SK-N-MC (cell line): ENCODE data around the gene LMOD1.
"Not testable (repeated sequence)": the region's sequence is repeated elsewhere in the genome, so short reads cannot be mapped to it uniquely, and the experiment has no call there.

Experiments
- DNase-seq: peaks from one replicate; pipeline ENCODE4 v3.0.0-alpha.2; 2011; ENCODE audit warnings: low read depth, low spot score
- H3K27ac ChIP-seq: fragments of 200-600 bp; sonication (generic); 2 replicates; pipeline ENCODE4 v1.5.1; 2016; ENCODE audit warnings: mixed run types
- H3K36me3 ChIP-seq: fragments of 200-600 bp; sonication (generic); 2 replicates; pipeline ENCODE4 v1.6.1; 2017; ENCODE audit warnings: antibody characterized with exemption, low read length, mixed read lengths; ENCODE audit not compliant: insufficient read depth
- H3K4me3 ChIP-seq: fragments of 200-600 bp; sonication (generic); 2 replicates; pipeline ENCODE4 v1.5.1; 2016
- H3K9ac ChIP-seq: fragments of 200-600 bp; sonication (generic); 2 replicates; pipeline ENCODE4 v1.8.0; 2017; ENCODE audit warnings: mixed run types, mixed read lengths; ENCODE audit not compliant: insufficient read length
- H3K9me3 ChIP-seq: fragments of 200-600 bp; sonication (generic); 2 replicates; pipeline ENCODE4 v1.6.1; 2017; ENCODE audit warnings: low read depth, mild to moderate bottlenecking, antibody characterized with exemption, low read length, moderate library complexity, mixed read lengths
- EZH2 ChIP-seq: fragments of 200-600 bp; sonication (generic); IDR thresholded peaks from one replicate; pipeline ENCODE4 v1.6.1; 2017; ENCODE audit warnings: antibody characterized with exemption
- FOXP2 ChIP-seq: optimal IDR thresholded peaks from 2 replicates; pipeline ENCODE3; 2011; ENCODE audit warnings: mild to moderate bottlenecking, moderate library complexity; ENCODE audit not compliant: insufficient read depth; ENCODE audit errors: extremely low read length, control extremely low read depth
- POLR2AphosphoS5 ChIP-seq: IDR thresholded peaks from 2 replicates; pipeline ENCODE4 v1.6.1; 2012; ENCODE audit warnings: mild to moderate bottlenecking, low read depth, low read length, borderline replicate concordance

Gene LMOD1

GRCh38 chr1:201941420-201942128, 4.8 kb downstream of the LMOD1 start:
- Histone ChIP-seq H3K27ac (no peak overlapping the region), H3K9me3 (no peaks in the 10 kb centered on the region), H3K4me3 (no peak overlapping the region), H3K9ac (no peak overlapping the region), H3K36me3 (no peaks in the 10 kb centered on the region)
- TF ChIP-seq FOXP2 (no peak), POLR2AphosphoS5 (no peak), EZH2 (no peak)
- no peak for DNase-seq

DNA sequence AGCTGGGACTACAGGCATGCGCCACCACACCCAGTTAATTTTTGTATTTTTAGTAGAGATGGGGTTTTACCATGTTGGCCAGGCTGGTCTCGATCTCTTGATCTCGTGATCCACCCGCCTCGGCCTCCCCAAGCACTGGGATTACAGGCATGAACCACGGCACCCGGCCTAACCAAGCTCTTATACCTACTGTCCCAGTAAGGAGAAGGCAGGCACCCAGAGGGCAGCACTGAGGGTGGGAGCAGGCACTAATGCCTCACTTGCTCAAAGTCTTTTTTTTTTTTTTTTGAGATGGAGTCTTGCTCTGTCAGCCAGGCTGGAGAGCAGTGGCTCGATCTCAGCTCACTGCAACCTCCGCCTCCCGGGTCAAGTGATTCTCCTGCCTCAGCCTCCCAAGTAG, 6.0 kb downstream of the LMOD1 start:
- not testable (repeated sequence) for H3K4me3 ChIP-seq, H3K9ac ChIP-seq, DNase-seq, H3K36me3 ChIP-seq, H3K27ac ChIP-seq, H3K9me3 ChIP-seq

- Histone ChIP-seq H3K9ac (no peak overlapping the region), H3K4me3 (no peak overlapping the region), H3K9me3 (no peaks in the 10 kb centered on the region), H3K36me3 (no peaks in the 10 kb centered on the region), H3K27ac (no peak overlapping the region)
- no peak for DNase-seq
- TF ChIP-seq FOXP2 = no peak
These were observed 6.8 kb downstream of the LMOD1 start for GRCh38 chr1:201939574-201939973.

GRCh38 chr1:201939148-201939547, 7.2 kb downstream of the LMOD1 start:
- no peak for DNase-seq
- Histone ChIP-seq H3K36me3 (no peaks in the 10 kb centered on the region), H3K27ac (no peak overlapping the region), H3K9ac (no peak overlapping the region), H3K9me3 (no peaks in the 10 kb centered on the region), H3K4me3 (no peak overlapping the region)
- TF ChIP-seq POLR2AphosphoS5 (no peak), FOXP2 (no peak), EZH2 (no peak)

DNA sequence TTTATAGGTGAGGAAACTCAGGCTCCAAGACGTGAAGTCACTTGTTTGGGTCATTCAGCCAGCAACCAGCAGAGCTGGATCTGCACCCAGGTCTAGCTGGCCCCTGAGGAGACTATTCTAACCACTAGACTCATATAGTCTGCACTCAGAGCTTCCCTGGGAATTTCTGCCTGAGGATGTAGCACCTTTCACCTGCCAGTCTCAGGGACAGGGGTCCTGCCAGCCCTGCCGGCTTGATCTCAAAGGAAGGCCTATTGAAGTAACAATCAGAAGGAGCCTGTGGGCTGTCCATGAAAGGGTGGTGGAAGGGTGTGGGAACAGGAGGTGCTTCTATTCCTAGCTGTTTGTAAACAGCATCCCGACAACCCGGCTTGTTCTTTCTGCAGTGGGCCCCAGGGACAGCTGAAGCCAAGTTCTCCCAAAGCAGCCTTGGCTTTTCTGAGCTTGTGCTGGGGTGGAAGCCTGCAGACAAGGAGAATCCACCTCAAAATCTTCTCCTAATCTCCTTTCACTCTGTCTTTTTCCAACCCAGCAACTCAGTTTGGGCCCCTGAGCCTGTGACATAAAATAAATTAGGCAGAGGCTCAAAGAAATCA, 7.8 kb downstream of the LMOD1 start:
- no peak overlapping the region for H3K9ac ChIP-seq
- no peaks in the 10 kb centered on the region for H3K9me3 ChIP-seq
- no peak overlapping the region for H3K27ac ChIP-seq
- H3K36me3 ChIP-seq = no peaks in the 10 kb centered on the region
- TF ChIP-seq POLR2AphosphoS5 = no peak
- no peak for TF ChIP-seq EZH2
- no peak for TF ChIP-seq FOXP2
- H3K4me3 ChIP-seq = no peak overlapping the region
- DNase-seq = no peak

GRCh38 chr1:201937624-201938213, 8.6 kb downstream of the LMOD1 start:
- no peak for TF ChIP-seq FOXP2
- H3K9ac ChIP-seq = no peak overlapping the region
- no peak overlapping the region for H3K4me3 ChIP-seq
- H3K9me3 ChIP-seq = no peaks in the 10 kb centered on the region
- H3K27ac ChIP-seq = no peak overlapping the region
- no peak for DNase-seq
- no peaks in the 10 kb centered on the region for H3K36me3 ChIP-seq

- TF ChIP-seq FOXP2 (no peak), POLR2AphosphoS5 (no peak)
- Histone ChIP-seq H3K27ac (no peak overlapping the region), H3K9ac (no peak overlapping the region), H3K36me3 (no peaks in the 10 kb centered on the region), H3K4me3 (no peak overlapping the region), H3K9me3 (no peaks in the 10 kb centered on the region)
- no peak for DNase-seq
These were observed 12.4 kb downstream of the LMOD1 start for GRCh38 chr1:201933840-201934430.

DNA sequence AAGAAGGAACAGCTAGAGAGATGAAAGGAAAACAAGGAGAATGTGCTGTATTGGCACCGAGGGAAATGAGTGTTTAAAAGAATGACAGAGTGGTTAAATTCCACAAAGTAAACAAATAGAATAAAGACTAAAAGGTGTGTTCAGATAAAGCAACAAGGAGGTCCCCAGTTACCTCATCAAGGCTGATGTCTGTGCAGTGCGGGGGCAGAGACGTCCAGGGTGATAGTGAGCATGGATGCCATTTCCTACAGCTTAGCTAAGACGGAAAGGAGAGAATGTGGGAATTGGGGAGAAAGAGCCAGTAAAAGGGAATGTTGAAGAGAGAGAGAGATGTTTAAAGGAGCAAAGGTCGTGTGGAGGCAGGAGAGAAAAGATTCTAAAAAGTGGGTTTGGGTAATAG, 15.5 kb downstream of the LMOD1 start:
- H3K4me3 ChIP-seq = no peak overlapping the region
- H3K9ac ChIP-seq = no peak overlapping the region
- no peaks in the 10 kb centered on the region for H3K9me3 ChIP-seq
- TF ChIP-seq FOXP2 (no peak), POLR2AphosphoS5 (no peak), EZH2 (no peak)
- no peak overlapping the region for H3K27ac ChIP-seq
- no peak for DNase-seq
- H3K36me3 ChIP-seq = no peaks in the 10 kb centered on the region
